Activated CD4-positive, CD25-positive, alpha-beta regulatory T cell treated with anti-CD3 and anti-CD28 coated beads, Interleukin-2, amount 50 U/mL, for 16 hours (primary cell): ENCODE measurements around the gene PRLH.
"Not testable (repeated sequence)": the region's sequence is repeated elsewhere in the genome, so short reads cannot be mapped to it uniquely, and the experiment has no call there.

Experiments used
- DNase-seq: peaks from one replicate; pipeline ENCODE4 v3.0.0-alpha.2; 2020; ENCODE audit warnings: low read depth, low spot score

Gene PRLH

GRCh38 chr2:237600205-237600846, 34.0 kb downstream of the PRLH start:
- DNase-seq, result no peak

- no peak for DNase-seq
Observed at GRCh38 chr2:237601453-237602116, 35.2 kb downstream of the PRLH start.

- no peak for DNase-seq
Observed at GRCh38 chr2:237602409-237602808, 36.0 kb downstream of the PRLH start.

GRCh38 chr2:237603049-237603717, 36.8 kb downstream of the PRLH start:
- DNase-seq, result no peak

- DNase-seq, result peak; percentile 26
Observed at GRCh38 chr2:237603718-237604362, 37.5 kb downstream of the PRLH start.

GRCh38 chr2:237604391-237604790, 38.0 kb downstream of the PRLH start:
- DNase-seq, result no peak

GRCh38 chr2:237604960-237605359, 38.6 kb downstream of the PRLH start:
- DNase-seq, result no peak

GRCh38 chr2:237606522-237606921, 40.1 kb downstream of the PRLH start:
- DNase-seq, result not testable (repeated sequence)

- no peak for DNase-seq
Observed at GRCh38 chr2:237612527-237613357, 46.4 kb downstream of the PRLH start.

GRCh38 chr2:237613679-237614078, 47.3 kb downstream of the PRLH start:
- DNase-seq, result no peak

- no peak for DNase-seq
Observed at GRCh38 chr2:237614151-237614720, 47.9 kb downstream of the PRLH start.

GRCh38 chr2:237615631-237616249, 49.4 kb downstream of the PRLH start:
- no peak for DNase-seq

- no peak for DNase-seq
Observed at GRCh38 chr2:237616373-237616733, 50.0 kb downstream of the PRLH start.
